Measurements from ENCODE around the gene TGM1. TPM values are rescaled to one million over a fixed set of nuclear protein-coding genes. Genes with fewer than 3 reads are reported as not detected.

The TGM1 gene
- total and polyA plus RNA-seq, 10 of the 15 experiments (the other 5 are each of a cell fraction or from before 2014, with no cell fraction given): 0.05 to 5.9 (median 1.8) TPM

- no peak for DNase-seq (ENCODE audit: low read depth, low spot score)
- intact Hi-C loops (cut with micrococcal nuclease; ENCODE audit: unreplicated experiment) (no loop called here), in situ Hi-C loops (cut with MboI) (no loop called here)
- Histone ChIP-seq H4K20me1 (ENCODE audit: control insufficient read depth, insufficient read depth) (no peaks in the 10 kb centered on the region), H3K79me2 (ENCODE audit: control insufficient read depth, insufficient read depth, low read length) (peaks cover 14% of the 10 kb centered on the region), H3K27ac (ENCODE audit: control insufficient read depth, insufficient read depth) (peak overlapping the region; percentile 64), H3K36me3 (ENCODE audit: control insufficient read depth in 2 of 2, insufficient read depth in 2 of 2, low read length in 1 of 2) (peaks cover 0 to 7% of the 10 kb centered on the region in 2 experiments; a peak in 2 of 4 replicates), H3K4me2 (ENCODE audit: control insufficient read depth, insufficient read depth) (peak overlapping the region; percentile 50), H3K9me3 (replicated peaks; ENCODE audit: control insufficient read depth, insufficient read depth, low read length) (no peaks in the 10 kb centered on the region; the same call in 2 of the 3 replicates), H3K9ac (ENCODE audit: control insufficient read depth, insufficient read depth, low read length) (no peak overlapping the region), H3K4me3 (0 out of 2 replicates have a peak overlapping the region, but pooled peaks have one; percentile 3), H3K4me1 (ENCODE audit: control insufficient read depth, insufficient read depth, low read length) (peaks cover 43% of the 10 kb centered on the region), H3K27me3 (replicated peaks in 1 of 2; ENCODE audit: control insufficient read depth in 2 of 2, insufficient read depth in 2 of 2, low read length in 1 of 2) (no peaks in the 10 kb centered on the region), H2AFZ (ENCODE audit: control insufficient read depth, low read depth, low read length) (no peak overlapping the region)
- CTCF ChIA-PET: interaction anchor here (1.1 to 17.1 kb wide), 8 partner anchors 8 to 158 kb away, joined by 3 to 269 read pairs (median 8); partner anchors contain the start of genes CIDEB, DHRS1, IRF9 and NOP9
- FAIRE-seq: no peak
- WGBS (ENCODE audit: insufficient coverage, insufficient replicate concordance, low lambda C conversion rate, missing lambda C conversion rate): 55% methylated on average over 3 of the region's 3 CpGs
- no peak for ATAC-seq
- BruUV-seq (replicated peaks): no TSS peak
- SMC1A ChIA-PET (ENCODE audit: uncharacterized antibody, unreplicated experiment): interaction anchor here (0.7 to 11.8 kb wide), 13 partner anchors 11 to 193 kb away, joined by 3 to 141 read pairs (median 3); partner anchors contain the start of genes CHMP4A, DCAF11, DHRS1 and NOP9
- RAD21 ChIA-PET (ENCODE audit: unreplicated experiment): interaction anchor here (0.7 to 5.6 kb wide), 9 partner anchors 7 to 159 kb away, joined by 3 to 59 read pairs (median 6); partner anchors contain the start of genes CIDEB, DCAF11, MDP1 and NRL
- TF ChIP-seq SMARCA5 (IDR thresholded peaks at IDR 0.05): 0 out of 2 replicates have a peak, but pooled peaks have one; percentile 50
- no peak for TF ChIP-seq KDM1A (IDR thresholded peaks at IDR 0.05; ENCODE audit: borderline replicate concordance)
- no peak for TF ChIP-seq HDGF (IDR thresholded peaks at IDR 0.05)
- TF ChIP-seq, protein P1, sequence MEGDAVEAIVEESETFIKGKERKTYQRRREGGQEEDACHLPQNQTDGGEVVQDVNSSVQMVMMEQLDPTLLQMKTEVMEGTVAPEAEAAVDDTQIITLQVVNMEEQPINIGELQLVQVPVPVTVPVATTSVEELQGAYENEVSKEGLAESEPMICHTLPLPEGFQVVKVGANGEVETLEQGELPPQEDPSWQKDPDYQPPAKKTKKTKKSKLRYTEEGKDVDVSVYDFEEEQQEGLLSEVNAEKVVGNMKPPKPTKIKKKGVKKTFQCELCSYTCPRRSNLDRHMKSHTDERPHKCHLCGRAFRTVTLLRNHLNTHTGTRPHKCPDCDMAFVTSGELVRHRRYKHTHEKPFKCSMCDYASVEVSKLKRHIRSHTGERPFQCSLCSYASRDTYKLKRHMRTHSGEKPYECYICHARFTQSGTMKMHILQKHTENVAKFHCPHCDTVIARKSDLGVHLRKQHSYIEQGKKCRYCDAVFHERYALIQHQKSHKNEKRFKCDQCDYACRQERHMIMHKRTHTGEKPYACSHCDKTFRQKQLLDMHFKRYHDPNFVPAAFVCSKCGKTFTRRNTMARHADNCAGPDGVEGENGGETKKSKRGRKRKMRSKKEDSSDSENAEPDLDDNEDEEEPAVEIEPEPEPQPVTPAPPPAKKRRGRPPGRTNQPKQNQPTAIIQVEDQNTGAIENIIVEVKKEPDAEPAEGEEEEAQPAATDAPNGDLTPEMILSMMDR (IDR thresholded peaks at IDR 0.05 in 2 of 3, conservative IDR thresholded peaks at IDR 0.05 in 1 of 3; ENCODE audit: control insufficient read depth in 2 of 3, extremely low read depth in 1 of 3, insufficient read depth in 1 of 3, low read depth in 3 of 3, low read length in 3 of 3): peak; percentile 12 to 26 (median 13); a peak in 2 of 6 replicates
- TF ChIP-seq IRF5 (IDR thresholded peaks at IDR 0.05; ENCODE audit: borderline replicate concordance): no peak
- TF ChIP-seq SREBF1 (IDR thresholded peaks at IDR 0.05; ENCODE audit: low read length): no peak
- no peak for TF ChIP-seq ZBTB11 (CRISPR knock-in tag; IDR thresholded peaks at IDR 0.05)
- TF ChIP-seq ELK1 (IDR thresholded peaks at IDR 0.05; ENCODE audit: low read depth, low read length): no peak
- POLR2A ChIA-PET: interaction anchor here (0.7 to 10.9 kb wide), 10 partner anchors 10 to 157 kb away, joined by 3 to 171 read pairs (median 5); partner anchors contain the start of genes DHRS1, NOP9 and TINF2
Measured at GRCh38 chr14:24273422-24273998, 10.5 kb upstream of the TGM1 start.
